ENCODE results near the gene BPTF.

The BPTF gene

GRCh38 chr17:67944035-67944434, 118.7 kb downstream of the BPTF start:
- TF ChIP-seq MEIS1 (CRISPR knock-in tag; IDR thresholded peaks at IDR 0.05; ENCODE audit: borderline replicate concordance) (no peak), ZNF518A (tag by site-specific recombination; conservative IDR thresholded peaks at IDR 0.05; ENCODE audit: low read depth) (no peak), ZXDB (tag by site-specific recombination; IDR thresholded peaks at IDR 0.05) (no peak), ZNF280D (tag by site-specific recombination; IDR thresholded peaks at IDR 0.05) (no peak), ZNF23 (tag by site-specific recombination; IDR thresholded peaks at IDR 0.05; ENCODE audit: borderline replicate concordance) (no peak), ZNF350 (tag by site-specific recombination; IDR thresholded peaks at IDR 0.05) (no peak), PRDM2 (tag by site-specific recombination; IDR thresholded peaks at IDR 0.05; ENCODE audit: borderline replicate concordance) (no peak)
- Histone ChIP-seq H3K9me3 (ENCODE audit: control insufficient read depth, insufficient read depth, low read depth, low read length) (no peaks in the 10 kb centered on the region), H3K4me3 (ENCODE audit: low read depth, low read length) (no peak overlapping the region), H3K4me1 (ENCODE audit: control insufficient read depth, insufficient read depth, low read length) (no peaks in the 10 kb centered on the region), H3K27ac (ENCODE audit: extremely low read depth, low read depth, low read length) (no peak overlapping the region), H3K36me3 (ENCODE audit: control insufficient read depth in 2 of 2, insufficient read depth in 1 of 2, low read length in 2 of 2) (peaks cover 74 to 96% of the 10 kb centered on the region in 2 experiments)
- POLR2A ChIA-PET, result no interaction called here
- CTCF ChIA-PET, result interaction anchor here (0.6 to 2.6 kb wide), 8 partner anchors 10 to 582 kb away, joined by 3 to 20 read pairs (median 5); no protein-coding TSS in a partner anchor

GRCh38 chr17:67946513-67946912, 121.2 kb downstream of the BPTF start:
- Histone ChIP-seq H3K27ac (ENCODE audit: extremely low read depth, low read depth, low read length) (no peak overlapping the region), H3K9me3 (ENCODE audit: control insufficient read depth, insufficient read depth, low read depth, low read length) (no peaks in the 10 kb centered on the region), H3K36me3 (ENCODE audit: control insufficient read depth in 2 of 2, insufficient read depth in 1 of 2, low read length in 2 of 2) (peaks cover 72 to 94% of the 10 kb centered on the region in 2 experiments), H3K4me1 (ENCODE audit: control insufficient read depth, insufficient read depth, low read length) (no peaks in the 10 kb centered on the region), H3K4me3 (ENCODE audit: low read depth, low read length) (no peak overlapping the region)
- POLR2A ChIA-PET, result interaction anchor here (0.6 kb wide), 1 partner anchor 89 kb away, joined by 3 read pairs; the partner anchor contains the start of gene KPNA2
- CTCF ChIA-PET, result interaction anchor here (0.6 to 2.1 kb wide), 4 partner anchors 13 to 523 kb away, joined by 3 to 13 read pairs (median 4); no protein-coding TSS in a partner anchor
- TF ChIP-seq MEIS1 (CRISPR knock-in tag; IDR thresholded peaks at IDR 0.05; ENCODE audit: borderline replicate concordance), result no peak
- no peak for TF ChIP-seq ZNF324 (tag by site-specific recombination; IDR thresholded peaks at IDR 0.05)
- TF ChIP-seq KLF17 (tag by site-specific recombination; IDR thresholded peaks at IDR 0.05), result no peak
- no peak for TF ChIP-seq ZNF335 (tag by site-specific recombination; conservative IDR thresholded peaks at IDR 0.05)
